ENCODE data around the gene KIRREL1. TPM values are rescaled to one million over a fixed set of nuclear protein-coding genes. Genes with fewer than 3 reads are reported as not detected.

Gene KIRREL1
- total and polyA plus RNA-seq, 2 experiments from 2014 or later = 5.1 to 35.2 TPM

DNA sequence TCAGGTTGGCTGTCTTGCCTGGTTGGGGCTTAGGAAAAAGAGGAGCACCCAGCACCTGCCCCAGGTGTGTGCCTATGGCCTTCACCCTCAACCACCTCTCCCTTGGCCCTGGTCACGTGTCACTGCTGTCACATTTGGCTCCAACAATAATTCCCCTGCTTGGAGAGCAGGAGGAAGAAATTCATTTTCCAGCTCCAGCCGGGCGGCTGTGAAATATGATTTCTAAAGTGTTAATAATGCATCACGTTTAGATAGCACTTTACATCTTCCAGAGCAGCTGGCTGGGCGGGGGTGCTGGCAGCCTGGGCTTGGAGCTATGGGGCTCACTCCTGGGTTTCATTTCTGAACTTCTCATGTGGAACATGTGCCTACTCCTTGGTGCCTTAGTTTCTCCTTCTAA is 63.1 kb downstream of the KIRREL1 start:
- Histone ChIP-seq H3K36me3 (ENCODE audit: insufficient read depth) (no peaks in the 10 kb centered on the region), H3K27me3 (ENCODE audit: insufficient read depth) (no peaks in the 10 kb centered on the region), H3K4me2 (no peak overlapping the region), H3K27ac (ENCODE audit: low read depth) (no peak overlapping the region), H4K20me1 (replicated peaks; ENCODE audit: insufficient read depth) (peaks cover 22% of the 10 kb centered on the region), H2AFZ (no peak overlapping the region), H3K4me3 (no peak overlapping the region), H3K9me2 (ENCODE audit: insufficient read depth) (no peaks in the 10 kb centered on the region), H3K4me1 (ENCODE audit: insufficient read depth) (peaks cover 33% of the 10 kb centered on the region), H3F3A (replicated peaks; ENCODE audit: low read depth) (no peaks in the 10 kb centered on the region), H3K79me2 (replicated peaks; ENCODE audit: insufficient read depth) (peaks cover 53% of the 10 kb centered on the region)
- H3K4me3 Mint-ChIP-seq = no peak overlapping the region
- H3K4me1 Mint-ChIP-seq = peaks cover 68% of the 10 kb centered on the region
- H3K27me3 Mint-ChIP-seq (ENCODE audit: insufficient read depth, low read depth, poor library complexity) = peaks cover 7% of the 10 kb centered on the region
- DNase-seq (ENCODE audit: low spot score) (no peak), ATAC-seq (no peak)
- H3K36me3 Mint-ChIP-seq (ENCODE audit: low read depth) = peaks cover 4% of the 10 kb centered on the region; the same call in 1 of the 3 replicates
- no peaks in the 10 kb centered on the region for H3K9me3 Mint-ChIP-seq
- H3K27ac Mint-ChIP-seq = no peak overlapping the region
- TF ChIP-seq ZNF114 (CRISPR knock-in tag; IDR thresholded peaks at IDR 0.05) = no peak
- no peak for TF ChIP-seq JUNB (IDR thresholded peaks at IDR 0.05; ENCODE audit: unreplicated experiment)
- no peak for TF ChIP-seq CTCF (conservative IDR thresholded peaks at IDR 0.05; ENCODE audit: low read depth in 2 of 2)
- TF ChIP-seq CREB1 (CRISPR knock-in tag; IDR thresholded peaks at IDR 0.05; ENCODE audit: low read depth) = no peak
- TF ChIP-seq NANOG (IDR thresholded peaks at IDR 0.05; ENCODE audit: borderline replicate concordance) = no peak
- no peak for TF ChIP-seq STAT1 (IDR thresholded peaks at IDR 0.05; ENCODE audit: unreplicated experiment)
- TF ChIP-seq, protein P1, sequence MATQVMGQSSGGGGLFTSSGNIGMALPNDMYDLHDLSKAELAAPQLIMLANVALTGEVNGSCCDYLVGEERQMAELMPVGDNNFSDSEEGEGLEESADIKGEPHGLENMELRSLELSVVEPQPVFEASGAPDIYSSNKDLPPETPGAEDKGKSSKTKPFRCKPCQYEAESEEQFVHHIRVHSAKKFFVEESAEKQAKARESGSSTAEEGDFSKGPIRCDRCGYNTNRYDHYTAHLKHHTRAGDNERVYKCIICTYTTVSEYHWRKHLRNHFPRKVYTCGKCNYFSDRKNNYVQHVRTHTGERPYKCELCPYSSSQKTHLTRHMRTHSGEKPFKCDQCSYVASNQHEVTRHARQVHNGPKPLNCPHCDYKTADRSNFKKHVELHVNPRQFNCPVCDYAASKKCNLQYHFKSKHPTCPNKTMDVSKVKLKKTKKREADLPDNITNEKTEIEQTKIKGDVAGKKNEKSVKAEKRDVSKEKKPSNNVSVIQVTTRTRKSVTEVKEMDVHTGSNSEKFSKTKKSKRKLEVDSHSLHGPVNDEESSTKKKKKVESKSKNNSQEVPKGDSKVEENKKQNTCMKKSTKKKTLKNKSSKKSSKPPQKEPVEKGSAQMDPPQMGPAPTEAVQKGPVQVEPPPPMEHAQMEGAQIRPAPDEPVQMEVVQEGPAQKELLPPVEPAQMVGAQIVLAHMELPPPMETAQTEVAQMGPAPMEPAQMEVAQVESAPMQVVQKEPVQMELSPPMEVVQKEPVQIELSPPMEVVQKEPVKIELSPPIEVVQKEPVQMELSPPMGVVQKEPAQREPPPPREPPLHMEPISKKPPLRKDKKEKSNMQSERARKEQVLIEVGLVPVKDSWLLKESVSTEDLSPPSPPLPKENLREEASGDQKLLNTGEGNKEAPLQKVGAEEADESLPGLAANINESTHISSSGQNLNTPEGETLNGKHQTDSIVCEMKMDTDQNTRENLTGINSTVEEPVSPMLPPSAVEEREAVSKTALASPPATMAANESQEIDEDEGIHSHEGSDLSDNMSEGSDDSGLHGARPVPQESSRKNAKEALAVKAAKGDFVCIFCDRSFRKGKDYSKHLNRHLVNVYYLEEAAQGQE (IDR thresholded peaks at IDR 0.05; ENCODE audit: unreplicated experiment) = no peak
- TF ChIP-seq EZH2 (IDR thresholded peaks at IDR 0.05; ENCODE audit: low read depth, unreplicated experiment) = no peak
- TF ChIP-seq EZH2phosphoT487 (IDR thresholded peaks at IDR 0.05; ENCODE audit: unreplicated experiment) = no peak
- no peak for TF ChIP-seq POLR2AphosphoS5 (IDR thresholded peaks at IDR 0.05; ENCODE audit: low read depth)
- TF ChIP-seq, protein P2, sequence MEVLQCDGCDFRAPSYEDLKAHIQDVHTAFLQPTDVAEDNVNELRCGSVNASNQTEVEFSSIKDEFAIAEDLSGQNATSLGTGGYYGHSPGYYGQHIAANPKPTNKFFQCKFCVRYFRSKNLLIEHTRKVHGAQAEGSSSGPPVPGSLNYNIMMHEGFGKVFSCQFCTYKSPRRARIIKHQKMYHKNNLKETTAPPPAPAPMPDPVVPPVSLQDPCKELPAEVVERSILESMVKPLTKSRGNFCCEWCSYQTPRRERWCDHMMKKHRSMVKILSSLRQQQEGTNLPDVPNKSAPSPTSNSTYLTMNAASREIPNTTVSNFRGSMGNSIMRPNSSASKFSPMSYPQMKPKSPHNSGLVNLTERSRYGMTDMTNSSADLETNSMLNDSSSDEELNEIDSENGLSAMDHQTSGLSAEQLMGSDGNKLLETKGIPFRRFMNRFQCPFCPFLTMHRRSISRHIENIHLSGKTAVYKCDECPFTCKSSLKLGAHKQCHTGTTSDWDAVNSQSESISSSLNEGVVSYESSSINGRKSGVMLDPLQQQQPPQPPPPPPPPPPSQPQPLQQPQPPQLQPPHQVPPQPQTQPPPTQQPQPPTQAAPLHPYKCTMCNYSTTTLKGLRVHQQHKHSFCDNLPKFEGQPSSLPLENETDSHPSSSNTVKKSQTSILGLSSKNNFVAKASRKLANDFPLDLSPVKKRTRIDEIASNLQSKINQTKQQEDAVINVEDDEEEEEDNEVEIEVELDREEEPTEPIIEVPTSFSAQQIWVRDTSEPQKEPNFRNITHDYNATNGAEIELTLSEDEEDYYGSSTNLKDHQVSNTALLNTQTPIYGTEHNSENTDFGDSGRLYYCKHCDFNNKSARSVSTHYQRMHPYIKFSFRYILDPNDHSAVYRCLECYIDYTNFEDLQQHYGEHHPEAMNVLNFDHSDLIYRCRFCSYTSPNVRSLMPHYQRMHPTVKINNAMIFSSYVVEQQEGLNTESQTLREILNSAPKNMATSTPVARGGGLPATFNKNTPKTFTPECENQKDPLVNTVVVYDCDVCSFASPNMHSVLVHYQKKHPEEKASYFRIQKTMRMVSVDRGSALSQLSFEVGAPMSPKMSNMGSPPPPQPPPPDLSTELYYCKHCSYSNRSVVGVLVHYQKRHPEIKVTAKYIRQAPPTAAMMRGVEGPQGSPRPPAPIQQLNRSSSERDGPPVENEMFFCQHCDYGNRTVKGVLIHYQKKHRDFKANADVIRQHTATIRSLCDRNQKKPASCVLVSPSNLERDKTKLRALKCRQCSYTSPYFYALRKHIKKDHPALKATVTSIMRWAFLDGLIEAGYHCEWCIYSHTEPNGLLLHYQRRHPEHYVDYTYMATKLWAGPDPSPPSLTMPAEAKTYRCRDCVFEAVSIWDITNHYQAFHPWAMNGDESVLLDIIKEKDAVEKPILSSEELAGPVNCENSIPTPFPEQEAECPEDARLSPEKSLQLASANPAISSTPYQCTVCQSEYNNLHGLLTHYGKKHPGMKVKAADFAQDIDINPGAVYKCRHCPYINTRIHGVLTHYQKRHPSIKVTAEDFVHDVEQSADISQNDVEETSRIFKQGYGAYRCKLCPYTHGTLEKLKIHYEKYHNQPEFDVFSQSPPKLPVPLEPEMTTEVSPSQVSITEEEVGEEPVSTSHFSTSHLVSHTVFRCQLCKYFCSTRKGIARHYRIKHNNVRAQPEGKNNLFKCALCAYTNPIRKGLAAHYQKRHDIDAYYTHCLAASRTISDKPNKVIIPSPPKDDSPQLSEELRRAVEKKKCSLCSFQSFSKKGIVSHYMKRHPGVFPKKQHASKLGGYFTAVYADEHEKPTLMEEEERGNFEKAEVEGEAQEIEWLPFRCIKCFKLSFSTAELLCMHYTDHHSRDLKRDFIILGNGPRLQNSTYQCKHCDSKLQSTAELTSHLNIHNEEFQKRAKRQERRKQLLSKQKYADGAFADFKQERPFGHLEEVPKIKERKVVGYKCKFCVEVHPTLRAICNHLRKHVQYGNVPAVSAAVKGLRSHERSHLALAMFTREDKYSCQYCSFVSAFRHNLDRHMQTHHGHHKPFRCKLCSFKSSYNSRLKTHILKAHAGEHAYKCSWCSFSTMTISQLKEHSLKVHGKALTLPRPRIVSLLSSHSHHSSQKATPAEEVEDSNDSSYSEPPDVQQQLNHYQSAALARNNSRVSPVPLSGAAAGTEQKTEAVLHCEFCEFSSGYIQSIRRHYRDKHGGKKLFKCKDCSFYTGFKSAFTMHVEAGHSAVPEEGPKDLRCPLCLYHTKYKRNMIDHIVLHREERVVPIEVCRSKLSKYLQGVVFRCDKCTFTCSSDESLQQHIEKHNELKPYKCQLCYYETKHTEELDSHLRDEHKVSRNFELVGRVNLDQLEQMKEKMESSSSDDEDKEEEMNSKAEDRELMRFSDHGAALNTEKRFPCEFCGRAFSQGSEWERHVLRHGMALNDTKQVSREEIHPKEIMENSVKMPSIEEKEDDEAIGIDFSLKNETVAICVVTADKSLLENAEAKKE (CRISPR knock-in tag; IDR thresholded peaks at IDR 0.05) = no peak
- TF ChIP-seq, protein P3, sequence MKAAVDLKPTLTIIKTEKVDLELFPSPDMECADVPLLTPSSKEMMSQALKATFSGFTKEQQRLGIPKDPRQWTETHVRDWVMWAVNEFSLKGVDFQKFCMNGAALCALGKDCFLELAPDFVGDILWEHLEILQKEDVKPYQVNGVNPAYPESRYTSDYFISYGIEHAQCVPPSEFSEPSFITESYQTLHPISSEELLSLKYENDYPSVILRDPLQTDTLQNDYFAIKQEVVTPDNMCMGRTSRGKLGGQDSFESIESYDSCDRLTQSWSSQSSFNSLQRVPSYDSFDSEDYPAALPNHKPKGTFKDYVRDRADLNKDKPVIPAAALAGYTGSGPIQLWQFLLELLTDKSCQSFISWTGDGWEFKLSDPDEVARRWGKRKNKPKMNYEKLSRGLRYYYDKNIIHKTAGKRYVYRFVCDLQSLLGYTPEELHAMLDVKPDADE (IDR thresholded peaks at IDR 0.05) = no peak
- no peak for TF ChIP-seq ZNF331 (CRISPR knock-in tag; IDR thresholded peaks at IDR 0.05; ENCODE audit: low read depth)

All from GM23338 (cell line).